LHCN-M2 (cell line): Measurements from ENCODE around the gene PAPPA. TPM values are rescaled to one million over a fixed set of nuclear protein-coding genes. Genes with fewer than 3 reads are reported as not detected.

Experiments
- DNase-seq: peaks from one replicate; pipeline ENCODE4 v3.0.0-alpha.2; 2012; ENCODE audit warnings: low read depth
- total RNA-seq: library from RNA; depleted of rRNA; stranded (reverse); fragments of >200 nt; gene quantifications from 2 replicates; pipeline ENCODE4 v1.2.3, GENCODE V29; 2014

The PAPPA gene
- total RNA-seq, 1 experiment from 2014 or later: 3.0 TPM

GRCh38 chr9:116416421-116416820 lies 262.8 kb downstream of the PAPPA start:
- DNase-seq: peak; percentile 50

GRCh38 chr9:116417464-116417863 lies 263.9 kb downstream of the PAPPA start:
- no peak for DNase-seq

GRCh38 chr9:116419181-116419580 lies 265.6 kb downstream of the PAPPA start:
- no peak for DNase-seq

GRCh38 chr9:116420993-116421538 lies 267.5 kb downstream of the PAPPA start:
- peak; percentile 36 for DNase-seq

- DNase-seq: no peak
Measured at GRCh38 chr9:116422119-116422979, 268.8 kb downstream of the PAPPA start.

GRCh38 chr9:116423149-116423548 lies 269.6 kb downstream of the PAPPA start:
- no peak for DNase-seq

DNA sequence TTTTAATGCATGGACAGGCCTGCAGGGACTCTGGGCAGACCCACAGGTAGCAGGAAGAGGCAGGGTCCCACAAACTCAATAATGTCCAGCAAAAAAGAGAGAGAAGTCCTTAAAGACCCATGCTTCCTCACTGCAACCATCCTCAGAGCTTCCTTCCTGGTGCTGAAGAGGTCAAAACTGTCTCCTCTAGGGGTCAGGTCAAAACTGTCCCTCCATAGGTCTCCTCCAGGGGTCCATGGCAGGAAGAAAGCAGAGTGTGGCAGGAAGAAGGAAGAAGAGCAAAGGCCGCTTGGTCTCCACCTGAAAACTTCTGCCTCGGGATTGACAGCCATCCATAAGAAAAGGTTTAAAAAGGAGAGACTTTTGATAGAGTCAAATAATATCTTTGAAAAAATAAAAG lies 271.7 kb downstream of the PAPPA start:
- DNase-seq: no peak

- no peak for DNase-seq
Measured at GRCh38 chr9:116430849-116431248, 277.3 kb downstream of the PAPPA start.

- DNase-seq: no peak
Measured at GRCh38 chr9:116432051-116432450, 278.5 kb downstream of the PAPPA start.

DNA sequence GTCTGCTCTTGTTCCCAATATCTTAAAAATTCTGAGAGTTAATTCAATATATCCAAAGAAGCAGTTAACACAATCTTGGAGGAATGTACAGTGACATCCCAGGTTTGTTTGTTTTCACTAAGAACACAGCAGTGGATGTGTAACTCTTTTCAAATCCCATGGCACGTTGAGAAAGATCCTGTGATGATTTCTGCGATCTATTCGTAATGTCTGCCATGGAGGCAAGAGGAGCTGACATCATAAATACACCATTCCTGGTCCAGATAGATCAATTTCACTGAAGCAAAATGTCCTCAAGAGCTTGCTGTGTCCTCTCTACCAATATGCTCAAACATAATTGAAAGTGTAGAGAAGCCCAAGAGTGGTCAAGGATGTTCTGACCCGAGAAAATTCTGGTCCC lies 280.7 kb downstream of the PAPPA start:
- DNase-seq: no peak

DNA sequence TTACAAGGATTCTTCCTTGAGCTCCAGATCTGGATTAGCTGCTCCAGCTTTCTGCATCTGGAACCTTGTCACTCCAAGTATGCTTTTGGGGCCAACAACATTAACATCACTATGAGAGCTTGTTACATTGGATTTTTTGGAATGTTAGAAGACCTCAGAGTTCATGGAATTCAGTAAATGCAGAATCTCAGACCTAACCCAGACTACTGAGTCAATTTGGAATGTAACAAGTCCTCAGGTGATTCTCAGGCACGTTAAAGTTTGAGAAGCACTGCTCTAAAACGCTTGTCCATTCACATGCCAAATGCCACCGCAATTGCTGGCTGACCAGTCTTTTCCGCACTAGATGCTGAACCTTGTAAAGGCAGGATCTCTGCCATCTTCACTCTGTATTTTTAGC lies 282.1 kb downstream of the PAPPA start:
- DNase-seq: no peak

DNA sequence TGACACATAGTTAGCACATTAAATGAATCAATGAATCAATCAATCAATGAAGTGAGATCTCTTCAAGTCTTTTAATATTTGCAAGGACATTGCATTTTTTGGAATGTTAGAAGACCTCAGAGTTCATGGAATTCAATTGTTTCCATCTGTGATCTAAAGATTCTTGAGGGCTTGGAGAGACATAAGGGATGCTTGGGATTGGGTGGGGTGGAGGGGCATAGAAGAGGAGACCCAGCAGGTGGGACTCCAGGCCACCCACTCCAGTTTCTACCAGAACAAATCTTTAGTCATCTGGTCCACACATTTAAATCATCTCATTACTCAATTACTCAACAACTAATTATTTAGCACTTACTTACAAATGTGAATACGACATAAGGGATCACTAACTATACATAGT lies 282.5 kb downstream of the PAPPA start:
- no peak for DNase-seq

DNA sequence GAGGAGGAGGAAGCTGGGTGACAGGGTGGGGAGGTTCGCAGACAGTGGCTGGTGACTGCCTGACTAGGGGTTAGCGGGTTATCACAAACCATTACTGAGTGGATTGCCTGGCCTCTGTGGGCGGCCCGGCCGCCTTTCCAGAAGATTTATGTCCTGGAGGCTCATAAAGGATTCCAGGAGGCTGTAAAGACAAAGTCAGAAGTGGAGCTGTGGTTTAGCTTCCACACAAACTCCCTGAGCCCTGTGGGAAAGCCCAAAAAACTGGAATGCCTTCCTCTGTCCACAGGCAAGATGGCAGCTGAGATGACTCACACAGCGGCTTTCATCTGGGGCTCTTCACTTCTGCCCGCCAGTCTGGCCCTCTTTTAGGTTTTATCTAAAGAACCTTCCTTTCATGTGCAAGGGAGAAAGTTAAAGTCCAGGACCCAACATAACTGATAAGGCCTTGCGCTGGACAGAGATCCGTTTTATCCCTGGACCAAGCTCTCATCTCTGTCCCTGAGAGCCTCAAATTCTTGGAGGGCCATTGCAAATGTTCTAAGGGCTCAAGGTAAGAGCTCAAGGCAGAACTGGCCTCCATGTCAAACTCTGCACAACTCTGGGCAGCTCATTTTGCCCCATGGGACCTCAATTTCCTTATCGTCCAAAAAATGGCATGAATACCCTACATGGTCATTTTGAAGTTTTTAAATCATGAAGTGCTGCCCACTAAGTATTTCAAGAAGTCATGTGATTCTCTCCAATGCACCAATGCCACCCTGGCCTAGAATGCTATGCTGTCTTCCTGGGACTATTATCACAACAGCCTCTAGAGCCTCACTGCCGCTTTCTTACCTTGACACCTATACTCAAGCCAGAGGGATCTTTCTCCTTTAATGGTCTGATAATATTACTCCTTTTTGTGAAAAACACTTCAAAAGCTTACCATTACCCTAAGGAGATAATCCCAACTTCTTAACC lies 284.1 kb downstream of the PAPPA start:
- no peak for DNase-seq

DNA sequence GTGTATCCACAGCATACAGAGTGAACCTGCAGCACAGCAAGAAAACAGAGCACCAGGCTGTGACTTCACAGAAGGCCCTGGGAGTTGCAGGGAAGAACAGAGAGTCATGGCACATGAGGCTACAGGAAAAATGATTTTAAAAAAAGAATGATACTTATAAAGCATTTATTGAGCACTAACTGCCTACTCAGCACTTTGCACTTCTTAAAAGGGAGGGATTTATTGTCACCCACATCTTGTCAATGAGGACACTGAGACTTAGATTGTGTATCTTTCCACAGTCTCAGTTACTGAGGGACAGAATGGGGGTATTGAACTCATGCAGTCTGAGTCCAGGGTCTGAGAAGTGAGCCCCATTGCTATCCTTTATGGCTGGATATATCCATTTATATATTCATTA lies 288.9 kb downstream of the PAPPA start:
- no peak for DNase-seq

DNA sequence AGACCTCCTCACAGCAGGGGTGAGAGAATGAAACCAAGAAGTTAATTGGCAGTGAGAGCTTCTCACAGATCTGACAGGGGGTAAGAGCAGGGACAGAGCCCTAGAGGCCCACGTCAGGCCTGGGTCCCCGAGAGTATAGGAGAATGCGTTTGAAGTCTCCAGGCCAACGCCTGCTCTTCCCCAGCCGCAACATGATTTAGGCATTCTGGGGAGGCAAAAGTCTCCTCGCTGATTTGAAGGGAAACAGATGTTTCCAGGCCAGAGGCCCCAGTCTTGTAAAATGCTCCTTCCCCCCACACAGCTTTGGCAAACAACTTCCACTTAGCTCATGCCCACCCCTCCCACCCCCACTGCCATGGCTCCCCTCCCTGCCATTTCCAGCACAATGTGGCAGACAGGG lies 294.3 kb downstream of the PAPPA start:
- DNase-seq: no peak

GRCh38 chr9:116448431-116448830 lies 294.8 kb downstream of the PAPPA start:
- no peak for DNase-seq

GRCh38 chr9:116449949-116450348 lies 296.4 kb downstream of the PAPPA start:
- DNase-seq: no peak

GRCh38 chr9:116450378-116451139 lies 297.0 kb downstream of the PAPPA start:
- peak; percentile 10 for DNase-seq

DNA sequence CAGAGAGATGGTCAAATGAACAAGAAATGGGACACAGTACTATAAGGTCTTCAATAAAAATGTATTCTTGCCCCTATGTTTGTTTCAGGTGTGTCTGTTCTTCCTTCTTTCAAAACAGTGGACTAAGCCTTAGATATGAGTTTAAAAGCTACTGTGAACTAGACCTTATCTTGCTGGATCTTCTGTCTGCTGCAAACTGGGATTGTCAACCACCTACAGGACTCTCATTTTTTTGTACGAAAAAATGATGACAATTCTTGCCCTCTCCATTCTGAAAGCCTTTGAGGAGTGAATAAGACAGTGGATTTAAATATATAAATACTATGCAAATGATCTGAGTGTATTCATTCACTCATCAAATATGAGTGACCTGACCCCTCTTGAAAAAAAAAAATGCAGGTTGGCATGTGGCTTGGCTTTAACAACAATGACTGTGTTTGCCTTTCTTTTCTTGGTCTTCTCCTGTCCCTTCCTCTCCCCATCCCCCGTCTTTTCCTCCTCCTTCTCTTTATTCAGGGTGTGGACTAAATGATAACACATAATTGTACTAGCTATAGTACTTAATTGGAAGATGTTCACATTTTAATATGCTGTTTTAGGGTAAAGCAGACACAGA lies 298.0 kb downstream of the PAPPA start:
- no peak for DNase-seq
